Immature natural killer cell (primary cell): ENCODE results near the gene IQGAP2. TPM values are rescaled to one million over a fixed set of nuclear protein-coding genes. Genes with fewer than 3 reads are reported as not detected.
A peak's percentile ranks its signal among the peaks of the same experiment; 100 is the strongest.

Experiments
- DNase-seq, 3 donors: peaks; one replicate each; pipeline ENCODE4 v3.0.0; 2022; ENCODE audit warnings: mixed read lengths in 1 of 3
- H3K27ac Mint-ChIP-seq, 6 donors: one replicate each; pipeline ENCODE4 v1.8.0; 2020; ENCODE audit warnings: mixed read lengths in 6 of 6, mild to moderate bottlenecking in 5 of 6, inconsistent platforms in 4 of 6, moderate library complexity in 3 of 6
- H3K27me3 Mint-ChIP-seq, 3 donors: one replicate each; pipeline ENCODE4 v1.8.0; 2020 to 2021; ENCODE audit warnings: low read depth in 3 of 3, mild to moderate bottlenecking in 3 of 3, mixed read lengths in 3 of 3, moderate library complexity in 3 of 3, inconsistent platforms in 1 of 3
- H3K36me3 Mint-ChIP-seq, 3 donors: one replicate each; pipeline ENCODE4 v1.8.0; 2020; ENCODE audit warnings: mixed read lengths in 3 of 3, inconsistent platforms in 2 of 3, mild to moderate bottlenecking in 2 of 3
- H3K4me1 Mint-ChIP-seq, 2 donors: one replicate each; pipeline ENCODE4 v1.8.0; 2020; ENCODE audit warnings: inconsistent platforms in 2 of 2, mild to moderate bottlenecking in 2 of 2, mixed read lengths in 2 of 2, moderate library complexity in 1 of 2
- H3K4me3 Mint-ChIP-seq, 5 donors: one replicate each; pipeline ENCODE4 v1.8.0; 2020; ENCODE audit warnings: mild to moderate bottlenecking in 5 of 5, mixed read lengths in 5 of 5, inconsistent platforms in 3 of 5, moderate library complexity in 3 of 5
- H3K9me3 Mint-ChIP-seq, 6 donors: one replicate each; pipeline ENCODE4 v1.8.0; 2020; ENCODE audit warnings: mild to moderate bottlenecking in 6 of 6, mixed read lengths in 6 of 6, inconsistent platforms in 4 of 6, moderate library complexity in 3 of 6
- polyA plus RNA-seq, 3 donors: library from polyadenylated mRNA; unstranded; fragments of 300-500 nt; fragmentation: Illumina TruSeq; gene quantifications; one replicate each; pipeline ENCODE4 v1.2.3, GENCODE V29; 2021

IQGAP2 gene
- polyA plus RNA-seq, 3 donors from 2014 or later: 38.8 to 92.5 (median 43.6) TPM

GRCh38 chr5:76710991-76711390, 307.9 kb downstream of the IQGAP2 start:
- Mint-ChIP-seq H3K27me3 (peaks cover 2 to 11% (median 3%) of the 10 kb centered on the region in 3 donors), H3K9me3 (no peaks in the 10 kb centered on the region), H3K4me1 (peaks cover 22 to 24% of the 10 kb centered on the region in 2 donors), H3K4me3 (no peak overlapping the region), H3K36me3 (peaks cover 0 to 10% (median 0%) of the 10 kb centered on the region in 3 donors), H3K27ac (peak overlapping the region in 4 of 6 donors; percentile 8 to 73 (median 18))
- DNase-seq: no peak

- H3K4me3 Mint-ChIP-seq: peak overlapping the region; percentile 85 to 95 (median 94)
- H3K4me1 Mint-ChIP-seq: peaks cover 55 to 59% of the 10 kb centered on the region in 2 donors
- no peaks in the 10 kb centered on the region for H3K36me3 Mint-ChIP-seq
- no peak for DNase-seq
- no peaks in the 10 kb centered on the region for H3K9me3 Mint-ChIP-seq
- peak overlapping the region; percentile 55 to 90 (median 80) for H3K27ac Mint-ChIP-seq
- peaks cover 2 to 12% (median 9%) of the 10 kb centered on the region in 3 donors for H3K27me3 Mint-ChIP-seq
Measured at GRCh38 chr5:76714751-76715485, 311.8 kb downstream of the IQGAP2 start.

- H3K4me1 Mint-ChIP-seq: peaks cover 56 to 62% of the 10 kb centered on the region in 2 donors
- peak overlapping the region; percentile 20 to 90 (median 80) for H3K27ac Mint-ChIP-seq
- no peaks in the 10 kb centered on the region for H3K36me3 Mint-ChIP-seq
- H3K4me3 Mint-ChIP-seq: peak overlapping the region; percentile 85 to 95 (median 94)
- peak in 2 of 3 donors; percentile 26 to 29 for DNase-seq
- no peaks in the 10 kb centered on the region for H3K9me3 Mint-ChIP-seq
- peaks cover 2 to 12% (median 9%) of the 10 kb centered on the region in 3 donors for H3K27me3 Mint-ChIP-seq
Measured at GRCh38 chr5:76715486-76715735, 312.3 kb downstream of the IQGAP2 start.

- peaks cover 2 to 12% (median 7%) of the 10 kb centered on the region in 3 donors for H3K27me3 Mint-ChIP-seq
- H3K4me3 Mint-ChIP-seq: peak within 1 kb of the TSS; percentile 85 to 95 (median 94)
- peak within 1 kb of the TSS; percentile 84 to 94 (median 87) for H3K27ac Mint-ChIP-seq
- H3K9me3 Mint-ChIP-seq: no peaks in the 10 kb centered on the region
- peak; percentile 60 to 76 (median 69) for DNase-seq
- H3K4me1 Mint-ChIP-seq: peaks cover 59 to 63% of the 10 kb centered on the region in 2 donors
- no peaks in the 10 kb centered on the region for H3K36me3 Mint-ChIP-seq
Measured at GRCh38 chr5:76715736-76716455, 312.8 kb downstream of the IQGAP2 start, which contains the start of gene F2R. Gene F2R, plus strand, starts transcription at chr5:76716126. Its CDS starts 182 bp downstream, at chr5:76716308.

GRCh38 chr5:76716456-76717157, 313.5 kb downstream of the IQGAP2 start:
- peaks cover 63 to 67% of the 10 kb centered on the region in 2 donors for H3K4me1 Mint-ChIP-seq
- peak overlapping the region; percentile 84 to 94 (median 87) for H3K27ac Mint-ChIP-seq
- H3K4me3 Mint-ChIP-seq: peak overlapping the region; percentile 85 to 95 (median 94)
- peak; percentile 35 to 50 (median 41) for DNase-seq
- no peaks in the 10 kb centered on the region for H3K9me3 Mint-ChIP-seq
- no peaks in the 10 kb centered on the region for H3K36me3 Mint-ChIP-seq
- H3K27me3 Mint-ChIP-seq: peaks cover 2 to 12% (median 7%) of the 10 kb centered on the region in 3 donors

GRCh38 chr5:76717222-76718083, 314.4 kb downstream of the IQGAP2 start:
- DNase-seq: no peak
- no peaks in the 10 kb centered on the region for H3K9me3 Mint-ChIP-seq
- peak overlapping the region; percentile 84 to 94 (median 87) for H3K27ac Mint-ChIP-seq
- H3K36me3 Mint-ChIP-seq: no peaks in the 10 kb centered on the region
- H3K27me3 Mint-ChIP-seq: peaks cover 2 to 12% (median 7%) of the 10 kb centered on the region in 3 donors
- peaks cover 66 to 75% of the 10 kb centered on the region in 2 donors for H3K4me1 Mint-ChIP-seq
- peak overlapping the region; percentile 85 to 95 (median 94) for H3K4me3 Mint-ChIP-seq

- peaks cover 0 to 4% (median 3%) of the 10 kb centered on the region in 3 donors for H3K36me3 Mint-ChIP-seq
- peaks cover 2 to 12% (median 7%) of the 10 kb centered on the region in 3 donors for H3K27me3 Mint-ChIP-seq
- peak overlapping the region; percentile 85 to 95 (median 94) for H3K4me3 Mint-ChIP-seq
- H3K9me3 Mint-ChIP-seq: no peaks in the 10 kb centered on the region
- no peak for DNase-seq
- H3K27ac Mint-ChIP-seq: peak overlapping the region; percentile 62 to 90 (median 80)
- peaks cover 71 to 83% of the 10 kb centered on the region in 2 donors for H3K4me1 Mint-ChIP-seq
Measured at GRCh38 chr5:76718381-76718832, 315.3 kb downstream of the IQGAP2 start.

- Mint-ChIP-seq H3K4me1 (peaks cover 72 to 84% of the 10 kb centered on the region in 2 donors), H3K36me3 (peaks cover 0 to 7% (median 3%) of the 10 kb centered on the region in 3 donors), H3K9me3 (no peaks in the 10 kb centered on the region), H3K27ac (peak overlapping the region; percentile 62 to 90 (median 80)), H3K4me3 (peak overlapping the region; percentile 8 to 95 (median 85)), H3K27me3 (peaks cover 2 to 12% (median 5%) of the 10 kb centered on the region in 3 donors)
- DNase-seq: no peak
Measured at GRCh38 chr5:76718880-76719279, 315.8 kb downstream of the IQGAP2 start.

GRCh38 chr5:76720988-76721569, 318.0 kb downstream of the IQGAP2 start:
- H3K36me3 Mint-ChIP-seq: peaks cover 0 to 8% (median 3%) of the 10 kb centered on the region in 3 donors
- peaks cover 0 to 8% (median 0%) of the 10 kb centered on the region in 3 donors for H3K27me3 Mint-ChIP-seq
- H3K4me3 Mint-ChIP-seq: peak overlapping the region; percentile 56 to 82 (median 60)
- H3K4me1 Mint-ChIP-seq: peaks cover 80 to 91% of the 10 kb centered on the region in 2 donors
- DNase-seq: no peak
- no peaks in the 10 kb centered on the region for H3K9me3 Mint-ChIP-seq
- peak overlapping the region; percentile 74 to 92 (median 84) for H3K27ac Mint-ChIP-seq

- H3K9me3 Mint-ChIP-seq: no peaks in the 10 kb centered on the region
- H3K27me3 Mint-ChIP-seq: peaks cover 0 to 2% (median 0%) of the 10 kb centered on the region in 3 donors
- peak overlapping the region in 2 of 5 donors; percentile 11 to 72 for H3K4me3 Mint-ChIP-seq
- H3K4me1 Mint-ChIP-seq: peaks cover 71 to 90% of the 10 kb centered on the region in 2 donors
- no peak for DNase-seq
- peaks cover 0 to 9% (median 3%) of the 10 kb centered on the region in 3 donors for H3K36me3 Mint-ChIP-seq
- H3K27ac Mint-ChIP-seq: peak overlapping the region in 5 of 6 donors; percentile 61 to 83 (median 78)
Measured at GRCh38 chr5:76723266-76723665, 320.2 kb downstream of the IQGAP2 start.

GRCh38 chr5:76723906-76724305, 320.8 kb downstream of the IQGAP2 start:
- Mint-ChIP-seq H3K36me3 (peaks cover under 1 to 11% (median 4%) of the 10 kb centered on the region in 3 donors), H3K4me1 (peaks cover 65 to 86% of the 10 kb centered on the region in 2 donors), H3K9me3 (no peaks in the 10 kb centered on the region), H3K27ac (peak overlapping the region; percentile 12 to 91 (median 79)), H3K27me3 (no peaks in the 10 kb centered on the region), H3K4me3 (peak overlapping the region in 1 of 5 donors; percentile 4)
- no peak for DNase-seq

GRCh38 chr5:76724871-76725270, 321.8 kb downstream of the IQGAP2 start:
- H3K27ac Mint-ChIP-seq: peak overlapping the region; percentile 72 to 91 (median 78)
- peaks cover 0 to 9% (median 7%) of the 10 kb centered on the region in 6 donors for H3K9me3 Mint-ChIP-seq
- H3K4me3 Mint-ChIP-seq: peak overlapping the region; percentile 4 to 46 (median 22)
- peaks cover 64 to 87% of the 10 kb centered on the region in 2 donors for H3K4me1 Mint-ChIP-seq
- no peak for DNase-seq
- no peaks in the 10 kb centered on the region for H3K27me3 Mint-ChIP-seq
- H3K36me3 Mint-ChIP-seq: peaks cover 10 to 21% (median 13%) of the 10 kb centered on the region in 3 donors
